H1 (cell line): ENCODE measurements around the gene FBXL16. TPM values are rescaled to one million over a fixed set of nuclear protein-coding genes. Genes with fewer than 3 reads are reported as not detected.

ENCODE experiments used
- CTCF ChIA-PET: fragments of 300-600 bp; sonication (Branson Sonifier 250); formaldehyde crosslinking; loops from one replicate; lab custom pipeline; 2021; ENCODE audit not compliant: partially characterized antibody; lab: Charles Lee
- POLR2A ChIA-PET: fragments of 300-600 bp; sonication (Branson Sonifier 250); formaldehyde crosslinking; loops from one replicate; lab custom pipeline; 2021; ENCODE audit warnings: inconsistent platforms; ENCODE audit not compliant: partially characterized antibody; lab: Charles Lee
- DNase-seq, 2 experiments: peaks; one replicate each; pipeline versions ENCODE4 v3.0.0 to v3.0.0-alpha.2; 2010 to 2022; ENCODE audit warnings: low spot score in 2 of 2, low read depth in 1 of 2, mixed read lengths in 1 of 2
- FAIRE-seq: peaks from 2 replicates; lab custom pipeline; 2011; peaks lifted over from hg19 to GRCh38; lab: Jason Lieb, UNC
- H2AFZ ChIP-seq: 2 replicates; pipeline ENCODE4 v1.8.1; 2012; ENCODE audit warnings: low read length, inconsistent platforms
- H2AK5ac ChIP-seq: 2 replicates; pipeline ENCODE4 v1.6.1; 2013; ENCODE audit warnings: low read depth, low read length
- H2BK120ac ChIP-seq: replicated peaks from 2 replicates; pipeline ENCODE3; 2013; ENCODE audit warnings: low read depth, low read length, inconsistent platforms
- H2BK12ac ChIP-seq: 2 replicates; pipeline ENCODE4 v1.6.1; 2013; ENCODE audit warnings: low read depth, low read length
- H2BK15ac ChIP-seq: 2 replicates; pipeline ENCODE4 v1.6.1; 2013; ENCODE audit warnings: low read length
- H2BK20ac ChIP-seq: 2 replicates; pipeline ENCODE4 v1.6.1; 2013; ENCODE audit warnings: low read length
- H2BK5ac ChIP-seq: 2 replicates; pipeline ENCODE4 v1.6.1; 2013; ENCODE audit warnings: low read depth, low read length
- H3K14ac ChIP-seq: 2 replicates; pipeline ENCODE4 v1.6.1; 2013; ENCODE audit warnings: inconsistent platforms; ENCODE audit not compliant: insufficient read length
- H3K18ac ChIP-seq: 2 replicates; pipeline ENCODE4 v1.6.1; 2013; ENCODE audit warnings: low read length; ENCODE audit errors: extremely low read depth
- H3K23ac ChIP-seq: 2 replicates; pipeline ENCODE4 v1.6.1; 2013; ENCODE audit warnings: inconsistent platforms; ENCODE audit not compliant: insufficient read length
- H3K23me2 ChIP-seq: 2 replicates; pipeline ENCODE4 v1.6.1; 2013; ENCODE audit warnings: low read depth, low read length
- H3K27ac ChIP-seq: 2 replicates; pipeline ENCODE4 v1.6.1; 2011; ENCODE audit warnings: low read depth, low read length, inconsistent platforms
- H3K27me3 ChIP-seq, 4 experiments: replicated peaks in 1 of 4; 1 replicate in 1 of 4; 2 replicates in 3 of 4; pipeline versions ENCODE4 v1.6.1 to v1.8.1; 2011 to 2013; ENCODE audit warnings: low read length in 3 of 4, mild to moderate bottlenecking in 3 of 4, inconsistent platforms in 2 of 4, mixed read lengths in 2 of 4, moderate library complexity in 1 of 4; ENCODE audit not compliant: control insufficient read depth in 3 of 4, insufficient read depth in 3 of 4; ENCODE audit errors: extremely low read depth in 1 of 4
- H3K36me3 ChIP-seq, 4 experiments: 2 replicates each; pipeline versions ENCODE4 v1.6.1 to v1.8.1; 2011 to 2013; ENCODE audit warnings: mild to moderate bottlenecking in 4 of 4, low read length in 3 of 4, moderate library complexity in 2 of 4, control low read depth in 1 of 4, inconsistent platforms in 1 of 4; ENCODE audit not compliant: insufficient read depth in 4 of 4, control insufficient read depth in 2 of 4
- H3K4ac ChIP-seq: replicated peaks from 2 replicates; pipeline ENCODE3; 2013; ENCODE audit warnings: low read length, low read depth, mixed read lengths, inconsistent platforms; ENCODE audit not compliant: insufficient read length
- H3K4me1 ChIP-seq, 4 experiments: replicated peaks in 1 of 4; 1 replicate in 1 of 4; 2 replicates in 3 of 4; pipeline versions ENCODE4 v1.6.1 to v1.8.1; 2011 to 2013; ENCODE audit warnings: low read length in 3 of 4, inconsistent platforms in 2 of 4, mixed read lengths in 1 of 4; ENCODE audit not compliant: insufficient read depth in 4 of 4, control insufficient read depth in 3 of 4
- H3K4me2 ChIP-seq, 2 experiments: 2 replicates each; pipeline versions ENCODE4 v1.6.1 to v1.8.1; 2011 to 2013; ENCODE audit warnings: low read depth in 2 of 2, low read length in 2 of 2, control low read depth in 1 of 2, inconsistent platforms in 1 of 2, mild to moderate bottlenecking in 1 of 2; ENCODE audit not compliant: insufficient read depth in 1 of 2
- H3K4me3 ChIP-seq, 4 experiments: fragments of 200-600, 300-600 bp in 1 of 4; sonication (generic), shearing (Covaris generic), sonication (Bioruptor Twin) in 1 of 4; 2 replicates each; pipeline versions ENCODE4 v1.5.1 to v1.8.1; 2011 to 2016; ENCODE audit warnings: low read length in 4 of 4, low read depth in 3 of 4, control low read depth in 2 of 4, inconsistent platforms in 2 of 4, mild to moderate bottlenecking in 2 of 4, mixed read lengths in 1 of 4, moderate library complexity in 1 of 4; ENCODE audit not compliant: insufficient read depth in 2 of 4; ENCODE audit errors: extremely low read depth in 1 of 4
- H3K56ac ChIP-seq: replicated peaks from 2 replicates; pipeline ENCODE3; 2013; ENCODE audit warnings: low read depth, mild to moderate bottlenecking, mixed read lengths, low read length, inconsistent platforms; ENCODE audit not compliant: insufficient read length
- H3K79me1 ChIP-seq: 2 replicates; pipeline ENCODE4 v1.6.1; 2013; ENCODE audit warnings: low read depth, low read length, control low read depth
- H3K79me2 ChIP-seq, 2 experiments: 2 replicates each; pipeline versions ENCODE4 v1.6.1 to v1.8.1; 2012 to 2013; ENCODE audit warnings: low read length in 2 of 2, mild to moderate bottlenecking in 2 of 2, inconsistent platforms in 1 of 2; ENCODE audit not compliant: insufficient read depth in 2 of 2, control insufficient read depth in 1 of 2
- H3K9ac ChIP-seq, 4 experiments: replicated peaks in 1 of 4; 1 replicate in 1 of 4; 2 replicates in 3 of 4; pipeline versions ENCODE4 v1.6.1 to v1.8.1; 2011 to 2013; ENCODE audit warnings: low read depth in 3 of 4, low read length in 3 of 4, control low read depth in 2 of 4, mild to moderate bottlenecking in 2 of 4, moderate library complexity in 2 of 4, inconsistent platforms in 1 of 4; ENCODE audit errors: extremely low read depth in 1 of 4
- H3K9me3 ChIP-seq, 2 experiments: 2 replicates each; pipeline versions ENCODE4 v1.6.1 to v1.8.1; 2012 to 2013; ENCODE audit warnings: mild to moderate bottlenecking in 2 of 2, moderate library complexity in 2 of 2, control low read depth in 1 of 2, inconsistent platforms in 1 of 2, low read depth in 1 of 2, low read length in 1 of 2, mixed read lengths in 1 of 2; ENCODE audit not compliant: insufficient read depth in 2 of 2
- H4K20me1 ChIP-seq, 2 experiments: replicated peaks in 1 of 2; 2 replicates each; pipeline versions ENCODE3 to v1.8.1; 2011 to 2013; ENCODE audit warnings: inconsistent platforms in 2 of 2, low read length in 2 of 2, mild to moderate bottlenecking in 1 of 2; ENCODE audit not compliant: insufficient read depth in 2 of 2, control insufficient read depth in 1 of 2
- H4K5ac ChIP-seq: 2 replicates; pipeline ENCODE4 v1.6.1; 2013; ENCODE audit warnings: low read length, low read depth, mixed read lengths, inconsistent platforms; ENCODE audit not compliant: insufficient read length
- H4K8ac ChIP-seq: 2 replicates; pipeline ENCODE4 v1.8.0; 2013; ENCODE audit warnings: mild to moderate bottlenecking, moderate library complexity, low read length, inconsistent platforms; ENCODE audit not compliant: insufficient read depth; ENCODE audit errors: extremely low read depth
- H4K91ac ChIP-seq: replicated peaks from 2 replicates; pipeline ENCODE3; 2013; ENCODE audit warnings: low read length, mixed read lengths, inconsistent platforms; ENCODE audit not compliant: insufficient read length
- CBX5 ChIP-seq: fragments of 300-800, 300-1000 bp; sonication (generic); IDR thresholded peaks from 2 replicates; pipeline ENCODE4 v1.7.1; 2016; ENCODE audit warnings: antibody characterized with exemption, low read length, low read depth
- CREB1 ChIP-seq: IDR thresholded peaks from 2 replicates; pipeline ENCODE4 v1.6.1; 2012; ENCODE audit warnings: inconsistent platforms
- CTBP2 ChIP-seq: IDR thresholded peaks from 2 replicates; pipeline ENCODE4 v1.7.0; 2011; ENCODE audit warnings: borderline replicate concordance, mild to moderate bottlenecking, moderate library complexity, mixed read lengths, low read length; ENCODE audit not compliant: insufficient read depth, insufficient read length
- E2F6 ChIP-seq: IDR thresholded peaks from 2 replicates; pipeline ENCODE4 v1.6.1; 2012; ENCODE audit warnings: inconsistent platforms
- MAX ChIP-seq: IDR thresholded peaks from 2 replicates; pipeline ENCODE4 v1.6.1; 2012; ENCODE audit warnings: inconsistent platforms
- RAD21 ChIP-seq, 2 experiments: IDR thresholded peaks in 1 of 2; conservative IDR thresholded peaks in 1 of 2; 2 replicates each; pipeline ENCODE4 v1.6.1; 2011; ENCODE audit warnings: low read depth in 2 of 2, low read length in 2 of 2, improper control_type of control experiment in 1 of 2, inconsistent platforms in 1 of 2, mild to moderate bottlenecking in 1 of 2, moderate library complexity in 1 of 2
- TBP ChIP-seq: IDR thresholded peaks from 2 replicates; pipeline ENCODE4 v1.6.1; 2011; ENCODE audit warnings: low read depth, low read length, improper control_type of control experiment
- TCF12 ChIP-seq: IDR thresholded peaks from 2 replicates; pipeline ENCODE4 v1.6.1; 2011; ENCODE audit warnings: low read depth, mild to moderate bottlenecking, low read length
- TEAD4 ChIP-seq: IDR thresholded peaks from 2 replicates; pipeline ENCODE4 v1.6.1; 2012; ENCODE audit warnings: low read depth, low read length, inconsistent platforms, mixed read lengths
- WGBS, 2 experiments: shearing (Covaris generic) in 1 of 2; methylation state at CpG; one replicate each; pipeline versions ENCODE4 v1.1.6 to v1.1.7; 2013 to 2015; ENCODE audit warnings: low lambda C conversion rate in 2 of 2, mixed read lengths in 2 of 2, inconsistent platforms in 1 of 2, low coverage in 1 of 2, missing lambda C conversion rate in 1 of 2; ENCODE audit not compliant: insufficient replicate concordance in 2 of 2, insufficient coverage in 1 of 2, insufficient read length in 1 of 2; ENCODE audit errors: extremely low coverage in 1 of 2, missing lambda C conversion rate in 1 of 2; 5-methylcytosine and 5-hydroxymethylcytosine counted together
- polyA plus RNA-seq, 7 experiments: library from polyadenylated mRNA; depleted of rRNA in 3 of 7; stranded (reverse) in 5 of 7; unstranded in 2 of 7; fragments of >200 nt in 5 of 7; fragments of 200-250 nt in 2 of 7; gene quantifications; 1 replicate in 5 of 7; 2 replicates in 1 of 7; 4 replicates in 1 of 7; pipeline versions ENCODE4 v1.2.1 to v1.2.3, GENCODE V29; 2011 to 2013; ENCODE audit warnings: missing spikeins in 2 of 7, mixed read lengths in 2 of 7
- total RNA-seq: library from RNA; stranded (reverse); fragmentation: NEBNext Ultra II Directional; extraction: Animal tissue kit (Norgen Biotek cat#: 25700); gene quantifications from 2 replicates; pipeline ENCODE4 v1.2.1, GENCODE V29; 2021

Gene FBXL16
- total and polyA plus RNA-seq, 2 of the 8 experiments (the other 6 are each of a cell fraction or from before 2014, with no cell fraction given), result 12.5 to 12.8 TPM

GRCh38 chr16:720990-721764 is 15.6 kb upstream of the FBXL16 start, which contains the start of gene ANTKMT:
TSS of gene ANTKMT (plus strand) at chr16:721146. CDS start at chr16:721275, 129 bp downstream.
- Histone ChIP-seq H2AFZ (no peak within 1 kb of the TSS; the same call in 1 of the 2 replicates), H3K27me3 (peaks cover 0 to 26% (median 6%) of the 10 kb centered on the region in 4 experiments; a peak in 5 of 7 replicates), H4K91ac (peak within 1 kb of the TSS; percentile 97), H2AK5ac (no peak within 1 kb of the TSS), H2BK15ac (no peak within 1 kb of the TSS; the same call in 1 of the 2 replicates), H2BK12ac (peak within 1 kb of the TSS; percentile 23; the same call in 1 of the 2 replicates), H3K4ac (peak within 1 kb of the TSS; percentile 96), H3K9me3 (no peaks in the 10 kb centered on the region; a peak in 1 of 4 replicates), H3K18ac (peak within 1 kb of the TSS; percentile 95), H4K5ac (peak within 1 kb of the TSS; percentile 83), H3K36me3 (peaks cover 0 to 6% (median 0%) of the 10 kb centered on the region in 4 experiments; a peak in 1 of 8 replicates), H3K4me3 (peak within 1 kb of the TSS; percentile 75 to 77 (median 76)), H4K20me1 (peaks cover 4 to 21% of the 10 kb centered on the region in 2 experiments), H3K23me2 (peaks cover 9% of the 10 kb centered on the region; the same call in 1 of the 2 replicates), H3K23ac (no peak within 1 kb of the TSS), H3K27ac (peak within 1 kb of the TSS; percentile 89), H3K14ac (no peak within 1 kb of the TSS), H3K4me2 (peak within 1 kb of the TSS; percentile 76 to 83), H4K8ac (peak within 1 kb of the TSS; percentile 93), H2BK5ac (peak within 1 kb of the TSS; percentile 95), H3K79me1 (no peaks in the 10 kb centered on the region), H2BK120ac (no peak within 1 kb of the TSS), H3K9ac (peak within 1 kb of the TSS; percentile 77 to 88 (median 80)), H3K56ac (peak within 1 kb of the TSS; percentile 95), H2BK20ac (no peak within 1 kb of the TSS), H3K4me1 (peaks cover 0 to 22% (median 14%) of the 10 kb centered on the region in 4 experiments; a peak in 5 of 7 replicates), H3K79me2 (no peaks in the 10 kb centered on the region)
- CTCF ChIA-PET, result interaction anchor here (1.0 to 35.8 kb wide), 6 partner anchors 4 to 327 kb away, joined by 3 to 977 read pairs (median 216); partner anchors contain the start of genes ANTKMT, CCDC78, CHTF18 and CIAO3
- peak in 1 of 2 experiments; percentile 93 for DNase-seq
- no peak for FAIRE-seq
- POLR2A ChIA-PET, result interaction anchor here (0.6 to 23.0 kb wide), 26 partner anchors 5 to 135 kb away, joined by 3 to 353 read pairs (median 5); partner anchors contain the start of genes ANTKMT, CCDC78, CHTF18 and GNG13
- 7% methylated on average over 68 of the region's 106 CpGs; no CpG with 5 or more reads in 1 of the 2 experiments for WGBS, 2 experiments
- TF ChIP-seq CTBP2 (no peak), E2F6 (peak; percentile 100), RAD21 (IDR thresholded peaks at IDR 0.05 in 1 of 2, conservative IDR thresholded peaks at IDR 0.05 in 1 of 2; ENCODE audit: low read depth in 2 of 2, low read length in 2 of 2) (peak in 1 of 2 experiments; percentile 2; a peak in 1 of 4 replicates), TEAD4 (no peak), TBP (peak; percentile 68; the same call in 1 of the 2 replicates), CREB1 (peak; percentile 68; the same call in 1 of the 2 replicates), MAX (peak; percentile 100), TCF12 (no peak), CBX5 (no peak)
